MG63 (cell line): ENCODE data around the gene UTP3. TPM values are rescaled to one million over a fixed set of nuclear protein-coding genes. Genes with fewer than 3 reads are reported as not detected.
A peak's percentile ranks its signal among the peaks of the same experiment; 100 is the strongest.
"Not testable (repeated sequence)": the region's sequence is repeated elsewhere in the genome, so short reads cannot be mapped to it uniquely, and the experiment has no call there.

Source experiments
- DNase-seq: peaks from one replicate; pipeline ENCODE4 v3.0.0-alpha.2; 2020
- H3K27me3 ChIP-seq: fragments of 250-450 bp; sonication (Bioruptor Pico); 2 replicates; pipeline ENCODE4 v1.5.1; 2020; ENCODE audit warnings: mild to moderate bottlenecking, moderate library complexity
- H3K36me3 ChIP-seq: fragments of 250-450 bp; sonication (Bioruptor Pico); 2 replicates; pipeline ENCODE4 v1.5.1; 2020; ENCODE audit warnings: mild to moderate bottlenecking, moderate library complexity
- H3K4me3 ChIP-seq: fragments of 250-450 bp; sonication (Bioruptor Pico); 2 replicates; pipeline ENCODE4 v1.5.1; 2020; ENCODE audit warnings: mild to moderate bottlenecking, moderate library complexity
- H3K9me3 ChIP-seq: fragments of 250-450 bp; sonication (Bioruptor Pico); 2 replicates; pipeline ENCODE4 v1.5.1; 2020; ENCODE audit warnings: mild to moderate bottlenecking, moderate library complexity
- total RNA-seq: library from RNA; depleted of rRNA; stranded (reverse); fragments of >200 nt; shearing (Covaris generic); gene quantifications from 2 replicates; pipeline ENCODE4 v1.2.3, GENCODE V29; 2014; ENCODE audit warnings: low replicate concordance

The UTP3 gene
- total RNA-seq, 1 experiment from 2014 or later, result 3.0 TPM

DNA sequence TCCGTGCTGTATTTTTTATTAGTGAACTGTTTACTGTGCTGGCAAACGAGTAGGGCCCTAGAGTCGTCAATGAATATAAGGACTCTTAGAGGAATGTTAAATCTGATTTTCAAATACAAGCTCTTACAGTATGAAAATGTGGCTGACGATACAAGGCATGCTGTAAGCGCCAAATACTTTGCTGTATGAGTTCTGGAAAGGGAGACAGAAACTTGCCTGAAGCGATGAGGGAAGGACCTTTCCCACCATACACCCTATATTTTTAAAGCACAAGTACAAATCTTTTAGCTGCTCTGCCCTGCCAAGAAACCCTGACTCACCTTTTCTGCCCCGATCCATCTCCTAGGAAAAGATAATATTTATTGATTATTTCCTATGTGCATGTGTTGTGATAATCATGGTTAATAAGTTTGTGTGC, 17.7 kb downstream of the UTP3 start:
- no peaks in the 10 kb centered on the region for H3K27me3 ChIP-seq
- no peak for DNase-seq
- peak overlapping the region; percentile 66 for H3K4me3 ChIP-seq
- no peaks in the 10 kb centered on the region for H3K36me3 ChIP-seq
- H3K9me3 ChIP-seq, result no peaks in the 10 kb centered on the region

DNA sequence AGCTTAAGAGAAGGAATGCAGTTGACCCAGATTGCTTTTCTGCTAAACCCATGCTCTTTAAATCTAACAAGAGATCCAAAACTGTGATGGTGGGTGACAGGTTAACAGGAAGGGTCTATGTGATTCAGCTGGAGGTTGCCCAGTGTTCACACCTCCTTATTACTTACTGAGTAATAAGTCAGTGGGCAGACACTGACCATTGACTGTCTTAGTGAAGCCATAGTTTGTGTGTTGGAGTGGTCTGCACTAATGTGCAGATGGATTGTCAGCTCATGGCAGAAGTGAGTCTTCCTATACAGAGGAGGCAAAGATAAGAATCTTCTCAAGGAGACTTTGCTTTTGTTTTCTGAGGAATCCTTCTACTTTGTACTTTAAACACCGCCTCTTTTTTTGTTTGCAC, 18.2 kb downstream of the UTP3 start:
- Histone ChIP-seq H3K4me3 (peak overlapping the region; percentile 66), H3K27me3 (no peaks in the 10 kb centered on the region), H3K36me3 (no peaks in the 10 kb centered on the region), H3K9me3 (no peaks in the 10 kb centered on the region)
- DNase-seq, result no peak

DNA sequence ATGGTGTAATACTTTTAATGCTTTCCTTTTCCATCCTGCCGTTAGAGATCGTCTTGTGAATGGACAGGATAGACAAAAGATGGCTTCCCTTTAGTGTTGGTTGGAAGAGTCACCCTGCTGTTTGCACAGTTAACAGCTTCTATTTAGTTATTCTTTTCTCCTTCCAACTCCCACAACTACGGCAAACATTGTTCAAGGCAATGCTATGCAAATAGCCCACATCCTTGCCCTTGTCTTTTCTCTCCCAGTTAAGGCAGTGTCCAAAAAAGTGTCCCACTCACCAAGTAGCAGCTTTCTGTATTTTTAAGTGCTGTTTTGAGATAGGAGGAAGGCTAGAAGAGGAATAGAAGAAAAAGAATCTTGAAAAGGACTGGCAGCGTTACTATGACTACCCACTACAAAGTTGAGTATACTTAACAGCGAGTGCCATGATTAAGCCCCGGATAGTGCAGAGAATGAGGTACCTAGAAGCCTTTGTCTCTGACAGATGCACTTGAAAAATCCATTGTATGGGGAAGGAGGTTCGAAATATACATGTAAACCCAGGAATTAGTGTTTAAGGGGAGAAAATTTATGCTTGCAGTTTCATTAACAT, 21.4 kb downstream of the UTP3 start:
- no peaks in the 10 kb centered on the region for H3K9me3 ChIP-seq
- DNase-seq, result no peak

DNA sequence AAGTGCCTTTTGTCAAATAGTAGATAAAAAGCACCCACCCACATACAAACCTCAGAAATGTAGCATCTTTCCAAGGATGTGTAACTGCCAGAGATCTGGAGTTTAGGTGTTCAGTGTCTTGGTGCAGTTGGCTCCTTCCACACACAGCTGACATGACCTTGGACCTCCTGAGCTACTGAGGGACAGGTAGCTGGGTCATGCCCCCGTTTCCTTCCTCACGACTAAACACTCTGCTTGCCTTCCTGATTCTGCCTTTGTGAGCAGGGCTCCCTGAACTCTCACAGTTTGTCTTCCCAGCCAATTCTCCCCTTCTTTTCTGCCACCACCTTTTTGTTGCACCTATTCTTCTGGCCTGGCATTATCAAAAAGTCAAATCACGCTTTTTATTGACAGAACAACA, 23.3 kb downstream of the UTP3 start:
- Histone ChIP-seq H3K4me3 (no peak overlapping the region), H3K9me3 (no peaks in the 10 kb centered on the region), H3K36me3 (no peaks in the 10 kb centered on the region), H3K27me3 (no peaks in the 10 kb centered on the region)
- DNase-seq, result no peak

More for the DNA sequence above, 21.4 kb downstream of the UTP3 start:
- H3K36me3 ChIP-seq, result no peaks in the 10 kb centered on the region
- H3K27me3 ChIP-seq, result no peaks in the 10 kb centered on the region
- H3K4me3 ChIP-seq, result no peak overlapping the region

DNA sequence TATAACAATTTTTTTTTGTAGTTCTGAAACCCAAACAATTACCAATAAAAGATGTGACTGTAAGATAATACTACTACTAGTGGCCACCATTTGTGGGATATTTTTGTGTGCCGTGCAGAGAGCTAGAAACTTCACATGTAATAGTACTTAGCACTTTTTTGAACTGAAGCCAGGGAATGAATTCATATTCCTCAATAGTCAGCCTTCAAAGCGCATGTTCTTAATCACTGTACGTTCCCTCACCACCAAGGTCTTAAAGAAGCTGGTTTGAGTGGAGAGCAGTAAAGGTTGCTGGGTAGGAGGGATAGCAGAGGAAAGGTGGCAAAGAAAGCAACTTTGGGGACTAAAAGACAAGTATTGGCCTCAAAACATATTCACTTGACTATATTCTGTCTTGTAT, 23.8 kb downstream of the UTP3 start:
- Histone ChIP-seq H3K4me3 (no peak overlapping the region), H3K36me3 (no peaks in the 10 kb centered on the region), H3K27me3 (no peaks in the 10 kb centered on the region), H3K9me3 (no peaks in the 10 kb centered on the region)
- DNase-seq, result no peak

DNA sequence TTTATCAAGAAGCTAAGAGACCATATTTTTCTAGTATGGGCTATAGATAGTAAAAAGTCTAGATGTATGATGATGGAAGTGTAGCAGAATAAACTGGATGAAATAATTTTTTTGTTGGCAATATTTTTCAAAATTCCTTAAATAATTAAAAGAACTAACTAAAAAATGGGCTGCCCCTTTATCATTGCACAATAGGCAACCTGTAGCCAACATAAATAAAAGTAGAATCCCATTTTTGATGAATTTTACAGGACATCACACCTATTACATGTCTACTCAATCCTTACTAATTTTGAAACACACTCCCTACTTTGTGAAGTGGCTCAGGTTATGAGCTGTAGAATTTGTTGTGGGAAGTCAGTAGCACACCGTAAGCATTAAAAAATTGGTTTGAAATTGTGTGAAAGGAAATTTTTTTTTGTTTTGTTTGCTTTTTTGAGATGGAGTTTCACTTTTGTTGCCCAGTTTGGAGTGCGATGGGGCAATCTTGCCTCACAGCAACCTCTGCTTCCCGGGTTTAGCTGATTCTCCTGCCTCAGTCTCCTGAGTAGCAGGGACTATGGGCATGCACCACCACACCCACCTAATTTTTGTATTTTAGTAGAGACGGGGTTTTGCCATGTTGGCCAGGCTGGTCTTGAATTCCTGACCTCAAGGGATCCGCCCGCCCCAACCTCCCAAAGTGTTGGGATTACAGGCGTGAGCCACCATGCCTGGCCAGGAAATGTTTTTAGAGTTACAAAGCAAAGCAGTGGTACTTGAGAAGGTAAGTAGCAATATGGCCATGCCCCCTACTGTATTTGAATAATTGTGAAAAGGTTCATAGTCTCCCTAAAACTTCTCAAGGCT, 24.5 kb downstream of the UTP3 start:
- H3K27me3 ChIP-seq, result no peaks in the 10 kb centered on the region
- no peaks in the 10 kb centered on the region for H3K36me3 ChIP-seq
- no peak for DNase-seq

DNA sequence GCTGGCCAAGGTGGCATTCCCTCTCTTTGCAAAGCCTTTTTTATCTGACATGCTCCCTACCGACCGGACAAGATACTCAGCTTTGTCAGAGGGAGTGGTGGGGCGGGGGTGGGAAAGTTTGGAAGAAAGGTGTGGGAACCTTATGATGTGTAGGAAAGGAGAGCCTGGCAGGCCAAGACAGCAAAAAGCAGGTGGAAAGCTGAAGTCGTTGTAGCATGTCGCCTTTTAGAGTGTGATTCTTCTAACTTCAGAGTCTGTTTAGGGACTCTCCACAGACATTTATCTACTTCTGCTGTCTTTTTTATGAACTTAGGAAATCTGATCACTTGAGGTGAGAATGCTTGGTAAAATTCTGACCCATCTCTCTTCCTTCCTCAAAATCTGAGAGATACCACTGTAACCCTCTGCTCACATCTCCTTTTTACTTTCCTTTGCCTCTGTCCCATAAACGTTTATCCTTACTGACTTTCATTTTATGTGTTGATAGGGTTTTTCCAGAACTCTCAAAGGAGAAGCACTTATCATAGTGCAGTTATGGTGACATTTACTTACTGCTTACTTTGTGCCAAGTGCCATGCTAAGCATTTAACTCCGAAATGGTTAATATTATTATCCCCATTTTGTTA, 25.2 kb downstream of the UTP3 start:
- Histone ChIP-seq H3K4me3 (no peak overlapping the region), H3K9me3 (no peaks in the 10 kb centered on the region), H3K27me3 (no peaks in the 10 kb centered on the region), H3K36me3 (no peaks in the 10 kb centered on the region)
- DNase-seq, result no peak

More for the DNA sequence above, 24.5 kb downstream of the UTP3 start:
- Histone ChIP-seq H3K4me3 (no peak overlapping the region), H3K9me3 (no peaks in the 10 kb centered on the region)

DNA sequence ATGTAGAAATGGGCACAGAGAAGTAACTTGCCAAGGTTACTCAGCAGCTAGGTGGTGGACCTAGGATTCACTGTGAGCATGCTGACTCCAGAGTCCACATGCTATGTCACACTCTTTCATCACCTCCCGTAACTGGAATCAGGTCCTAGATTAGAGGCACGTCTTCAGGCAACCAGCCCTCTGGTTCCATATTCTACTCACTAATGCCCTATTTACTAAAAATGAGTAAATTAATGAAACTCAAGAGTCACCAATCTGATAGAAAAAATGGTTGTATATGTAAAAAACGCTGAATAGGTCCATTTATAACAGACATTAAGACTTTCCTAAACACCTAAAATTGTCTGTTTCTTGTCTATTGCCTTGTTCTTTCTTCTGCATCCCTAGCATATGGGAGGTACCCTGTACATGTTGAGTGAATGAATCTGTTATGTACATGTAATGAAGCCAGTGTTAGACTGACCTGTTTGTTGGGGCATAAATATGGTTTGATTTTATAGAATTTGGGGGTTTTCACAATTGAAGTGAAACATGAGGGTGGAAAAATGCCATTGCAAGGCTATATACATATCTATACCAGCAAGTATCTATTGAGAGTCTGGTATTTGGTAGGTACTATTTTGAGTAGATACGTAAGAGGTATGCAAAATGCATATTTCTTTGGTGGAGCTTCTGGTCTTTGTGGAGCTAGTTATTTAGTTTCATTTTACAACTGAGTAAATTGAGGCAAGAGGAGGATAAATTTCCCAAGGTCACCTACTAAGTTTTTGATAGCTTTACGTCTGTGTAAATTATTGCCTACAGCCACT, 26.0 kb downstream of the UTP3 start:
- Histone ChIP-seq H3K36me3 (no peaks in the 10 kb centered on the region), H3K27me3 (no peaks in the 10 kb centered on the region), H3K9me3 (no peaks in the 10 kb centered on the region), H3K4me3 (no peak overlapping the region)
- no peak for DNase-seq

DNA sequence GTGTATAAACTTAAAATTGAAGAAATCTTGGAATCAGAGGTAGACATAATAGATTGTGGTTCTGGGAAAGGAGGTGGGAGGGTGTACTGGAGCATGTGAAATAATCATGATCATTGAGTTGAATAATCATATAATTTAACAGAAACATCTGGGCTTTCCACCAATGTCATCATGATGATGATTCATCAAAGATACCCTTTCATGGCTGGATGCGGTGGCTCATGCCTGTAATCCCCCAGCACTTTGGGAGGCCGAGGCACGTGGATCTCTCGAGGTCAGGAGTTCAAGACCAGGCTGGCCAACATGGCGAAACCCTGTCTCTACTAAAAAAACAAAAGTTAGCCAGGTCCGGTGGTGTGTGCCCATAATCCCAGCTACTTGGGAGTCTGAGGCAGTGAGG, 26.8 kb downstream of the UTP3 start:
- no peaks in the 10 kb centered on the region for H3K9me3 ChIP-seq
- DNase-seq, result peak; percentile 6
- H3K27me3 ChIP-seq, result no peaks in the 10 kb centered on the region
- no peaks in the 10 kb centered on the region for H3K36me3 ChIP-seq
- no peak overlapping the region for H3K4me3 ChIP-seq

DNA sequence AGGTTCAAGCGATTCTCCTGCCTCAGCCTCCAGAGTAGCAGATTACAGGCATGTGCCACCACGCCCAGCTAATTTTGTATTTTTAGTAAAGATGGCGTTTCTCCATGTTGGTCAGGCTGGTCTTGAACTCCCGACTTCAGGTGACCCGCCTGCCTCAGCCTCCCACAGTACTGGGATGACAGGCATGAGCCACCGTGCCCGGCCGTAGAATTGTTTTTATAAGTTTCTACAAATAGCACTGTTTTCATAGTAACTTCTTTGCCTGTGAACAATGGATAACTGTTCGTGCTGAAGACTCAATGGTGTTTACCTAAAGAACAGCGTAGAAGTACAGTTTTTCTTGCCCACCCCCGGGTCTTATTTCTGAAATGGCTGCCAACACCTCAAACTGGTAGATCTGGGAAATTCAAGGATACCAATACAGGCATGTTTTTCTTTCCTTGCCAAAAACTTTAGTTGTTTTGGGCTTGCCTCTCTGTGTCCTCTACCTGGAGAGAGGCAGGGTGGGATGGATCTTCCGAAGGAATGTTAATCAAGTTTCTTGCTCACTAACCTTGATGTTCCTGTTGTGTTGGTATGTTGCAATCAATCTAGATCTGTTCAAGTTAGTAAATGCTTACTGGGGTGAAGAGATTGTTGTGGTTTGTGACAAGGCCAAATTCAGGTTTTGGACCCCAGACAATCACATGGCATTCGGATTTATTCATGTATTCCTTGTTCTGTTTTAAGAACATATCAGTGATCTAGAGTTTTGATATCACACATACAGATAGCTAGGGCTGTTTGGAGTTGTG, 30.7 kb downstream of the UTP3 start:
- no peaks in the 10 kb centered on the region for H3K9me3 ChIP-seq
- no peaks in the 10 kb centered on the region for H3K27me3 ChIP-seq
- no peaks in the 10 kb centered on the region for H3K36me3 ChIP-seq
- no peak overlapping the region for H3K4me3 ChIP-seq
- no peak for DNase-seq

DNA sequence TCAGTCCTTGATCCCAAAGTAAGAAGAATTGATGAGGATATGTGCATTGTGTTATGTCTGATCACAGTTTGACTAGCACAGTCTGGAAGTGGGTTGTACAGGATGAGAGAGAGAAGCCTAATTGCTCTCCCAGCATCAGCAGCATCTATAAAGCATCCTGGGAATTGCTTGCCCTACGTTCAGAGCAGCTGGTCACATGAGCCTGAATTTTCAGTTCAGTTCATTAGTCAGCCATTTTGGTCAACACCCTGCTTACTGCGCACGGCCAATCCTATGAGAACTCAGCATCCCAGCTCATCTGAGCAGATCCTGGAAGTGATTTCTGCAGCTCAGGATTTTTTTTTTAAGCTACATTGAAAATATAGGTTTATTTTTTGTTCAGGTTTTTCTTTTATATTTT, 33.4 kb downstream of the UTP3 start, which contains the start of gene RUFY3:
TSS of gene RUFY3 (plus strand) at position 218 of the 400 bp plus-strand sequence. CDS start 610 bp downstream, outside the sequence.
- H3K27me3 ChIP-seq, result no peaks in the 10 kb centered on the region
- no peaks in the 10 kb centered on the region for H3K36me3 ChIP-seq
- no peaks in the 10 kb centered on the region for H3K9me3 ChIP-seq
- DNase-seq, result no peak
- no peak within 1 kb of the TSS for H3K4me3 ChIP-seq

DNA sequence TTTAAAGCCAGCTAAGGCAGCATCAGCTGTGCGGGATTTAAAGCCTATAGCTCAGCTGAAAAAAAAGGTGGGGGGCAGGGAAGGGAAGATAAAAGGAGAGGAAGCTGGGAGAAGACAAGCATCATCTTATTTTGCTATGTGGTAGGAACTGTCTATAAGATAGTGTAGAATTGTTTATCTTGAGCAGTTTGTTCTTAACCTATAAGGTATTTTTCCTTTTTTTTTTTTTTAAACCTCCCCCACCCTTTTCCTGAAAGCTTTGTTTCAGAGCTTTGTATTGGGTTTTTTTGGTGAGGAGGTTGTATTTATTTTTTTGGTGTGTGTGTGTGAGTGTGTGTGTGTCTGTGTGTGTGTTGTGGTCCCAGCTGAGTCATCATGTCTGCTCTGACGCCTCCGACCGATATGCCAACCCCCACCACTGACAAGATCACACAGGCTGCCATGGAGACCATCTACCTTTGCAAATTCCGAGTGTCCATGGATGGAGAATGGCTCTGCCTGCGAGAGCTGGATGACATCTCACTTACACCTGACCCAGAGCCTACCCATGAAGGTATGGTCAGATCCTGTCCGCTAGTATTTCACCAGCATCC, 34.0 kb downstream of the UTP3 start:
- H3K27me3 ChIP-seq, result no peaks in the 10 kb centered on the region
- H3K9me3 ChIP-seq, result no peaks in the 10 kb centered on the region
- DNase-seq, result no peak
- no peaks in the 10 kb centered on the region for H3K36me3 ChIP-seq
- no peak overlapping the region for H3K4me3 ChIP-seq

DNA sequence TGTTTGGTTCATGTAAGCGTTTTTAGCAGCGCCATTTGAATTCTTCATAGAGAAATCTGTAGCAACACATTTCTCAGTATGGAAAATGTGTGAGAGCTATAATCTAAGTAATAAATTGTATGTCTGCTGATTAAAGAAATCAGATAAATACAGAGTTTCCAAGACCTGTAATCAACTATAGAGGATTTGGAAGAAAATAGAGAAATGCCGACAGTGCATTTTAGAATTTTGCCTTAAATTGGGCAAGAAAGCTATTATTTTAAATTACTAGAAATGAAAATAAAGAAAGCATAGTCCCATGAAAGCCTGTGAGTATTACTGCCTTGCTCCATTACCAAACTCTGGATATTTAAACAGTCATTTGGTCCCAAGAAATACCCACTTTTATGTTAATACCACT, 36.1 kb downstream of the UTP3 start:
- no peaks in the 10 kb centered on the region for H3K27me3 ChIP-seq
- no peak overlapping the region for H3K4me3 ChIP-seq
- no peaks in the 10 kb centered on the region for H3K36me3 ChIP-seq
- no peaks in the 10 kb centered on the region for H3K9me3 ChIP-seq
- no peak for DNase-seq

DNA sequence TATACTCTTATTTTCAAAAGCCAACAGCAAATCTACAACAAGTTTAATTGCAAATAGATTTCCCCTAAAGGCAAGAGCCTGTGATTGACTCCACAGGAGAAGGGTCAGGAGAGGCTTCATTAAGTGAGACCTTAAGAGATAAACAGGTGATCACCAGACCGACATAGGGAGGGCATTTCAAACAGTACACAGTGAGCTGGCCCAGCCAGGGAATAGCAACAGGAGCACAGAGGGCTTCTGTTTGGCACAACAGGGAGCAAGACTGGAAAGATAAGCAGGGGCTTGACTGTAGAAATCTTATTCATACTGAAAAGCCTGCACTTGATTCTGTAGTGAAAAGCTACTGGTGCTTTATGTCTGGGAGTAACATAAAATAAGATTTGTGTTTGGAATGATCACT, 37.3 kb downstream of the UTP3 start:
- H3K27me3 ChIP-seq, result no peaks in the 10 kb centered on the region
- no peaks in the 10 kb centered on the region for H3K36me3 ChIP-seq
- H3K9me3 ChIP-seq, result no peaks in the 10 kb centered on the region
- no peak for DNase-seq
- no peak overlapping the region for H3K4me3 ChIP-seq

DNA sequence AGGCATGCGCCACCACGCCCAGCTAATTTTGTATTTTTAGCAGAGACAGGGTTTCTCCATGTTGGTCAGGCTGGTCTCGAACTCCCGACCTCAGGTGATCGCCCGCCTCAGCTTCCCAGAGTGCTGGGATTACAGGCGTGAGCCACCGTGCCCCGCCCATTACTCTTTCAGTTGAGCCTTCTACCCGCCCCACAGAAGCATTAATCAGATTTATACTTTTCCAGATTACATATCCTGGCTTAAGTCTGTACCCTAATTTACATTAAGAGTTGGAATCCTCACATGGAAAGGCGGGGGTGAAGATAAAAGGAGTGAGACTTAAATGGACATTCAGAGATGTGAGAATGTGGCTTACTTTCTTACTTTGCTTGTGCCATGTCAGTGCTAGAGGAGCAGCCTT, 38.2 kb downstream of the UTP3 start:
- not testable (repeated sequence) for H3K36me3 ChIP-seq, DNase-seq, H3K4me3 ChIP-seq, H3K27me3 ChIP-seq, H3K9me3 ChIP-seq

DNA sequence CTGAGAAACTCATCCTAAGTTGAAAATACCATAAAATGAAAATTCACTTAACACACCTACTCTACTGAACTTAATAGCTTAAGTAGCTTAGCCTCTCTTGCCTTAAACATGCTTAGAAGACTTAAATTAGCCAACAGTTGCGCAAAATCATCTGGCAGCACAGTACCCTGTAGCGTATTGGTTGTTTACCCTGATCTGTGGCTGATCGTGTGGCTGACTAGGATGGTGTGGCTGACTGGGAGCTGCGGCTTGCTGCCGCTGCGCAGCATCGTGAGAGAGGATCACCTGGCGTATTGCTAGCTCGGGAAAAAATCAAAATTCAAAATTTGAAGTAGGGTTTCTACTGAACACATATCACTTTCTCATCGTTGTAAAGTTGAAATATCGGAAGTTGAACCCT, 39.8 kb downstream of the UTP3 start:
- Histone ChIP-seq H3K9me3 (no peaks in the 10 kb centered on the region), H3K36me3 (no peaks in the 10 kb centered on the region), H3K27me3 (no peaks in the 10 kb centered on the region), H3K4me3 (no peak overlapping the region)
- DNase-seq, result no peak
